HG03095 (cell line): ENCODE data around the gene NDUFS4.
"Not testable (repeated sequence)": the region's sequence is repeated elsewhere in the genome, so short reads cannot be mapped to it uniquely, and the experiment has no call there.

ENCODE experiments used
- ATAC-seq: cut with Tn5 transposase; IDR thresholded peaks from one replicate; pipeline ENCODE4 v1.9.1; 2021; ENCODE audit warnings: moderate library complexity; ENCODE audit not compliant: unreplicated experiment

The NDUFS4 gene

DNA sequence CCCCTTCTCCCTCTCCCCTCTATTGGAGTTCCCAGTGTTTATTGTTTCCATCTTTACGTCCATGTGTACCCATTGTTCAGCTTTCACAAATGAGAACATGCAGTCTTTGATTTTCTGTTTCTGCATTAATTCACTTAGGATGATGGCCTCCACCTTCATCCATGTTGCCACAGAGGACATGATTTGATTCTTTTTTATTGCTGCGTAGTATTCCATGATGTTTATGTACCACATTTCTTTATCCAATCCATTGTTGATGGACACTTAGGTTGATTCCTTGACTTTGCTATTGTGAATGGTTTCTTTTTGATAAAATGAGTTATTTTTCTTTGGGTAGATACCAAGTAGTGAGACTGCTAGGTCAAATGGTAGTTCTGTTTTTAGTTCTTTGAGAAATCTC lies 88.9 kb downstream of the NDUFS4 start:
- ATAC-seq = no peak

DNA sequence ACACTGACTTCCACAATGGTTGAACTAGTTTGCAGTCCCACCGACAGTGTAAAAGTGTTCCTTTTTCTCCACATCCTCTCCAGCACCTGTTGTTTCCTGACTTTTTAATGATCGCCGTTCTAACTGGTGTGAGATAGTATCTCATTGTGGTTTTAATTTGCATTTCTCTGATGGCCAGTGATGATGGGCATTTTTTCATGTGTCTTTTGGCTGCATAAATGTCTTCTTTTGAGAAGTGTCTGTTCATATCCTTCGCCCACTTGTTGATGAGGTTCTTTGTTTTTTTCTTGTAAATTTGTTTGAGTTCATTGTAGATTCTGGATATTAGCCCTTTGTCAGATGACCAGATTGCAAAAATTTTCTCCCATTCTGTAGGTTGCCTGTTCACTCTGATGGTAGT lies 100.1 kb downstream of the NDUFS4 start:
- ATAC-seq = not testable (repeated sequence)

DNA sequence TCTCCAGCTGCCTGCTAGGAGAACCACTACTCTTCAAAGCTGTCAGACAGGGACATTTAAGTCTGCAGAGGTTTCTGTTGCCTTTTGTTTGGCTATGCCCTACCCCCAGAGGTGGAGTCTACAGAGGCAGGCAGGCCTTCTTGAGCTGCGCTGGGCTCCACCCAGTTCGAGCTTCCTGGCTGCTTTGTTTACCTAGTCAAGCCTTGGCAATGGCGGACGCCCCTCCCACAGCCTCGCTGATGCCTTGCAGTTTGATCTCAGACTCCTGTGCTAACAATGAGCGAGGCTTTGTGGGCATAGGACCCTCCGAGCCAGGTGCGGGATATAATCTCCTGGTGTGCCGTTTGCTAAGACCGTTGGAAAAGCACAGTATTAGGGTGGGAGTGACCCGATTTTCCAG lies 104.9 kb downstream of the NDUFS4 start:
- not testable (repeated sequence) for ATAC-seq

DNA sequence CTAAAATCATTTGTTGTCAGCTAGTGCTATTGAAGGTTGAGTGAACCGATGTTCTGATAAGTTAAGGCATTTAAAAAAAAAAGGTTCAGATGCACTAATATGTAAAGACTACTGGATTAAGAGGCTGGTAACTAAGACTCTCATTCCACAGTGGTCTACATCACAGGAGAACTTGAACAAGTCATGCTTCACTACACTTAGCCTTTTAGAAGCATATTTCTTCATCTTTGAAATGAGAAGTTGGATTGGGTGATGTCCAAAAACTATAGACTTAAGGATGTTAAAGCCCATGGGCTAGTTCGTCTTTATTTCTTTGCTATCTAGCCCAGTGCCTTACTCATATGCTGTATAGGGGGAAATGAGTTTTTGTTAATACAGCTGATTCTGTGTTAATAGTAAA lies 107.2 kb downstream of the NDUFS4 start:
- no peak for ATAC-seq

DNA sequence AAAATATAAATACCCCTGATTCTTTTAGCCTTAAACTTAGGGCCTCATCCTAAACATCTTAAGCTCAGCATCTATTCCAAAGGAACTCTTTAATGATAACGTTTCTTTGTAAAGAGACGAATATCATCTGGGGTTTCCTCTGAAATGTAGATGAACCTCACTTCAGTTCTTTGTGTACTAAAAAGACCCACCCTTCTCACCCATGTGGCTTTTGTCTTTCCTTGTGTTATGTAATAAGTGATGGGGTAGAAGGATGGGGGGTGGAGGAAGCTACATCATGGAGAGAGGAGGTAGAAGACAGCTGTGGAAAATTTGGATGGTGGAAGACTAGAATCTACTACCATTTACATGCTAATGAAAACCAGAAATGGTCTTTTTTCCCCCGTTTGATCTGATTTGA lies 111.0 kb downstream of the NDUFS4 start:
- no peak for ATAC-seq

DNA sequence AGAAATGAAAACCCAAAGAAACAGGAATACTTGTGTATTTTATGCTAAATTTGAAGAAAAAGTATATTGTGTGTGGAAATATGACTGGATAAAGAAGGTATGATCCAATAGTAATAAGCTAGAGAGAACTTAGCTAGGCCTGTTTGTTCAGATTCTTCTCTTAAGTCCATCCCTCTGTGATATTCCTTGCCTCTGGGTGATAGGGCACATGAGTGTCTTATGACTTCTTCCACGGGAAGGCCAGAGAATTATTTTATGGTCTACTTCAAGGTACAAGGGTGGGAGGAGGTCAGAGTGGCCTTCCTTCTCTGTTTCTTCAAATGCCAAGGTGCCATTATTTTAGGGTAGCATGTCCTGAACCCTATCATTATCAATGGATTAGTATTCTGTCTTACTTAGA lies 113.7 kb downstream of the NDUFS4 start:
- no peak for ATAC-seq

DNA sequence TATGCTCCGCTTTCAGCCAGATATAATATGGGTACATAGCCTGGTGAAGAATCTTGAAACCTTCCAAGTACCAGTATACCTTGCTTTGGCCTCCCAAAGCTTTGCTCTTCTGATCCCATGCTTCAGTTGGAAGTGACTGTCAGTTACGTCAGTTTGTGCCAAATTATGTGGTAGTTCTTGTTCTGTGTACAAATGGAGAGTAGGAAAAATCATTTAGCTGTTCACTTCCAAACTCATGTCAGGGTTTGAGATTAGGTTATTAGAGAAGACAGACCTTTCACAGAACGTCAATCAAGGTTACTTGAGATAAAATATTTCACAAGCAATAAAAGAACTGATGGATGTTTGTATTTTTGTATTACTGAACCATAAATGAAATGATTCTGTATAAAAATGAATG lies 117.2 kb downstream of the NDUFS4 start:
- no peak for ATAC-seq

DNA sequence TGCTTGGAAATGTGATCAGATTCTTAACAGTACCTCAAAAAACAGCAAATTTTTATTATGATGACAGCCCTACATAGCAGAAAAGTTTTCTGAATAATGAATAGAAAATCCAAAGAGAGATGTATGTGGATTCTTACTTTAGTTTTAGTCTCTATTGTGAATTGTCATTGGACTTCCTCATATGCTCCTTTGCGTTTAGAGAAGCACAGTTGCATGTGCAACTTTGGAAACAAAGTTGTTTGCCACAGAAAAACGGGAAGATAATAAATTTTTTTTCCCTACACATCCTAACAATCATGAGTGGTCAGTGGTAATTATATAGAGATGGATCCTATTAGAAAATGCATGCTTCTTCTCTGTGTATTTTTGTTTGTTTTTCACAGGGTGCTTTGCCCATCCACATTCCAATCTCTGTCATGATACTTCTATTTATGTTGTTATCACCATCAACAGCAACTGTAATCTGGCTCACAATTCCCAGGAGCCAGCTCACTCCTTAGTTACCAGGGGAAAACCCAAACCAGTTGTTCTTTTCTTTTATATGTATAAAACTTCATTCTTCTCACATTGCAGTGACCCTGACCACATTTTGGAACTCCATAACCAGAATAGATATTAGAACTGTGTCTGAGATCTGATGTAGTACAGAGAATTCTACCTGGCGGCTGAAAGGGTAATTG lies 118.7 kb downstream of the NDUFS4 start:
- no peak for ATAC-seq

DNA sequence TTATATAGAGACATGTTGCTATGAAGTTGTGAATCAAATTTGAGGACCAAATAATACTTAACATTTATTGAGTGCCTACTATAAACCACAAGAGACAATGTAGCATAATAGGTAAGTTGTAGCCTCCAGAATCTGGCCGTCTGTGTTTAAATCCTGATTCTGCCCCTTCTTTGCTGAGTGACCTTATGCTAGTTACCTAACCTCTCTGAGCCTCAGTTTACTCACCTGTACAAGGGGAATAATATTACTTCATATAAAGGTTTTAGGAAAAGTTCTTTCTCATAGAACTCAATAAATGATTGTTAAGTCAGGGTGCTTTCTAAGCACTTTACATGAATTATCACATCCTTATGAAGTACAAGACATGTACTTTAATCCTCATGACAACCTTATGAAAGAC lies 120.6 kb downstream of the NDUFS4 start:
- ATAC-seq = no peak

DNA sequence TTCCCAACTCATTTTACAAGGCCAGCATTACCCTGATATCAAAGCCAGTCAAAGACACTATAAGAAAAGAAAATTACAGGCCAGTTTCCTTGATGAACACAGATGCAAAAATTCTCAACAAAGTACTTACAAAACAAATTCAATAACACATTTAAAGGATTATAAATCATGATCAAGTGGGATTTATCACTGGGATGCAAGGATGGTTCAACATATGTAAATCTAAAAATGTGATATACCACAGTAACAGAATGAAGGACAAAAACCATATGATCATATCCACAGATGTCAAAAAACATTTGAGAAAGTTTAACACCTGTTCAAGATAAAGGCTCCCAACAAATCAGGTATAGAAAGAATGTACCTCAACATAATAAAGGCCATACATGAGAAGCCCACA lies 130.6 kb downstream of the NDUFS4 start:
- ATAC-seq = no peak

DNA sequence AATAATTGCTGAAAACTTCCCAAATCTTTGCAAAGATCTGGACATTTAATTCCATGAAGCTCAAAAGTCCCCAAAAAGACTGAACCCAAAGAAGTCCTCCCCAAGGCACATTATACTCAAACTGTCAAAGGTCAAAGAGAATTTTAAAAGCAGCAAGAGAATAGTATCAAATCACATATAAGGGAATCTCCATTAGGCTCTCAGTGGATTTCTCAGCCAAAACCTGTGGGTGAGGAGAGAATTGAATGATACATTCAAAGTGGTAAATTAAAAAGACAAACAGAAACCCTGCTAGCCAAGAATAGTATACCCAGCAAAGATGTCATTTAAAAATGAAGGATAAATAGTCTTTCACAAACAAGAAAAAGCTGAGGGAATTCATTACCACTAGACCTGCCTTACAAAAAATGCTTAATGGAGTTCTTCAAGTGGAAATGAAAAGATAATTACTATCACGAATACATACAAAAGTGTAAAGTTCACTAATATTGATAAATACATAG lies 134.1 kb downstream of the NDUFS4 start:
- no peak for ATAC-seq

DNA sequence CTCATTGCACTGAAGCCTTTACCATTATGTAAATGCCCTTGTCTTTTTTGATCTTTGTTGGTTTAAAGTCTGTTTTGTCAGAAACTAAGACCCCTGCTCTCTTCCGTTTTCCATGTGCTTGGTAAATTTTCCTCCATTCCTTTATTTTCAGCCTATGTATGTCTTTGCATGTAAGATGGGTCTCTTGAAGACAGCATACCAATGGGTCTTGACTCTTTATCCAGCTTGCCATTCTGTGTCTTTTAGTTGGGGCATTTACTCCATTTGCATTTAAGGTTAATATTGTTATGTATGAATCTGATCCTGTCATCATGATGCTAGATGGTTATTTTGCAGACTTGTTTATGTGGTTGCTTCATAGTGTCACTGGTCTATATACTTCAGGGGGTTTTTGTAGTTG lies 150.0 kb downstream of the NDUFS4 start:
- ATAC-seq = not testable (repeated sequence)

DNA sequence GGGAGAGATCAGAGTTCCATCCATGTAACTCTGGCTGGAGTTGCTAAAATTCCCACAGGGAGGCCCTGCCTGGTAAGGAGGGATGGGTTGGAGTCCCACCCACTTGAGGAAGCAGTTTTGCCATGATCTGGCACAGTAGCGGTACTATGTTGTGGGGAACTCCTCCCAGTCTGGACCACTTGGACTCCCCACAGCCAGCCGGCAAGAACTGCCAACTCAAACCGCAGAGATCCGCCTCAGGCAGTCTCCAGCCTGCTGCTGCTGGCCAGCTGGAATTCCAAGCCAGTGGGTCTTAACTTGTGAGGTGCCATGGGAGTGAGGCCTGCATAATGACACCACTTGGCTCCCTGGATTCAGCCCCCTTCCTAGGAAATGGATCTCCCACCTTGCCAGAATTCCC lies 151.9 kb downstream of the NDUFS4 start:
- ATAC-seq = no peak

DNA sequence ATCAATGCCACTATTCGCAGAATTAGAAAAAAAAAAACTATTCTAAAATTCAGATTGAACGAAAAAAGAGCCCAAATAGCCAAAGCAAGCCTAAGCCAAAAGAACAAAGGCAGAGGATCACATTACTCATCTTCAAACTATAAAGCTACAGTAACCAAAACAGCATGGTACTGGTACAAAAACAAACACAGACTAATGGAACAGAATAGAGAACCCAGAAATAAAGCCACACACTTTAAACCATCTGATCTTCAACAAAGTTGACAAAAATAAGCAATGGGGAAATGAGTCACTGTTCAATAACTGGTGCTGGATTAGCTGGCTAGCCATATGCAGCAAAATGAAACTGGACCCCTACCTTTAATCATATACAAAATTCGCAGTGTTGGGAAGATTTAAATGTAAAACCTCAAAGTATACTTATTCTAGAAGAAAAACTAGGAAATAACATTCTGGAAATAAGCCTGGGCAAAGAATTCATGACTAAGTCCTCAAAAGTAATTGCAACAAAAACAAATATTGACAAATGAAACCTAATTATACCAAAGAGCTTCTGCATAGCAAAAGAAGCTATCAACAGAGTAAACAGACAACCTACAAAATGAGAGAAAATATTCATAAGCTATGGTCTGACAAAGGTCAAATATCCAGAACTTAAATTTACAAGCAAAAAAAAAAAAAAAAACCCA lies 153.7 kb downstream of the NDUFS4 start:
- no peak for ATAC-seq

DNA sequence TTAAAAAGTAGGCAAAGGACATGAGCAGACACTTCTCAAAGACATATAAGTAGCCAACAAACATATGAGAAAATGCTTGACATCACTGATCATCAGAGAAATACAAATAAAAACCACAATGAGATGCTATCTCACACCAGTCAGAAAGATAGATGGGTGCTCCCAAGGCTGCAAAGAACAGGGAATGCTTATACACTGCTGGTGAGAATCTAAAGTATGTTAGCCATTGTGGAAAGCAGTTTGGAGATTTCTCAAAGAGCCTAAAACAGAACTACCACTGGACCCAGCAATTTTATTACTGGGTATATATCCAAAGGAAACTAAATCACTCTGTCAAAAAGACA lies 154.2 kb downstream of the NDUFS4 start:
- no peak for ATAC-seq

DNA sequence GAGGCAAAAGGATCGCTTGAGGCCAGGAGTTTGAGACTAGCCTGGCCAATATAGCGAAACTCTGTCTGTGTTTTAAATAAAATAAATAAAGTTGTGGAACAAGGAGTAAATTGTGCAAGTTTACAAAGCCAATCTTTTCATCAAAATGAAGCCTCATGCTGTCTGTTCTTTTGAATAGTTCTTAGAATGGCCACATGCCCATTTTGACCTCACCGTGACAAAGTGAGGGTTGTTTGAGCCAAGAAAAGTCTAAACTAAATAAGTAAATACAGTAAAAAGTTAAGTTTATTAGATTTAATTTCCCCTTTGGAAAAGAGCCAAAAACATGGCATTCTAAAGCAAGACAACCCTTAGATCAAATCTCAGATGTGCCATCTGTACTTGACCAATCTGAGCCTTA lies 165.7 kb downstream of the NDUFS4 start:
- ATAC-seq = no peak

DNA sequence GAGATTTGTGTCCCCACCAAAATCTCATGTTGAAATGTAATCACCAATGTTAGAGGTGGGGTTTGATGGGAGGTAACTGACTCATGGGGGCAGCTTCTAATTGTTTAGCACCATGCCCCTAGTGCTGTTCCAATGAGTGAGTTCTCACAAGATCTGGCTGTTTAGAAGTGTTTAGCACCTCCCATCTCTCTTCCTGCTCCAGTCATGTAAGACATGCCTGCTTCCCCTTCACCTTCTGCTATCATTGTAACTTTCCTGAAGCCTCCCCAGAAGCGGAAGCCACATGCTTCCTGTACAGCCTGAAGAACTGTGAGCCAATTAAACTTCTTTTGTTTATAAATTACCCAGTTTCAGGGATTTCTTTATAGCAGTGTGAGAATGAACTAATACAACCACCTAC lies 170.5 kb downstream of the NDUFS4 start:
- no peak for ATAC-seq
